ENCODE measurements around the gene GAL3ST3. TPM values are rescaled to one million over a fixed set of nuclear protein-coding genes. Genes with fewer than 3 reads are reported as not detected.

GAL3ST3 gene, protein sequence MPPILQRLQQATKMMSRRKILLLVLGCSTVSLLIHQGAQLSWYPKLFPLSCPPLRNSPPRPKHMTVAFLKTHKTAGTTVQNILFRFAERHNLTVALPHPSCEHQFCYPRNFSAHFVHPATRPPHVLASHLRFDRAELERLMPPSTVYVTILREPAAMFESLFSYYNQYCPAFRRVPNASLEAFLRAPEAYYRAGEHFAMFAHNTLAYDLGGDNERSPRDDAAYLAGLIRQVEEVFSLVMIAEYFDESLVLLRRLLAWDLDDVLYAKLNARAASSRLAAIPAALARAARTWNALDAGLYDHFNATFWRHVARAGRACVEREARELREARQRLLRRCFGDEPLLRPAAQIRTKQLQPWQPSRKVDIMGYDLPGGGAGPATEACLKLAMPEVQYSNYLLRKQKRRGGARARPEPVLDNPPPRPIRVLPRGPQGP
- total RNA-seq (ENCODE audit: low replicate concordance) = 0.38 TPM in 1 of 2 replicates, not detected in the other

DNA sequence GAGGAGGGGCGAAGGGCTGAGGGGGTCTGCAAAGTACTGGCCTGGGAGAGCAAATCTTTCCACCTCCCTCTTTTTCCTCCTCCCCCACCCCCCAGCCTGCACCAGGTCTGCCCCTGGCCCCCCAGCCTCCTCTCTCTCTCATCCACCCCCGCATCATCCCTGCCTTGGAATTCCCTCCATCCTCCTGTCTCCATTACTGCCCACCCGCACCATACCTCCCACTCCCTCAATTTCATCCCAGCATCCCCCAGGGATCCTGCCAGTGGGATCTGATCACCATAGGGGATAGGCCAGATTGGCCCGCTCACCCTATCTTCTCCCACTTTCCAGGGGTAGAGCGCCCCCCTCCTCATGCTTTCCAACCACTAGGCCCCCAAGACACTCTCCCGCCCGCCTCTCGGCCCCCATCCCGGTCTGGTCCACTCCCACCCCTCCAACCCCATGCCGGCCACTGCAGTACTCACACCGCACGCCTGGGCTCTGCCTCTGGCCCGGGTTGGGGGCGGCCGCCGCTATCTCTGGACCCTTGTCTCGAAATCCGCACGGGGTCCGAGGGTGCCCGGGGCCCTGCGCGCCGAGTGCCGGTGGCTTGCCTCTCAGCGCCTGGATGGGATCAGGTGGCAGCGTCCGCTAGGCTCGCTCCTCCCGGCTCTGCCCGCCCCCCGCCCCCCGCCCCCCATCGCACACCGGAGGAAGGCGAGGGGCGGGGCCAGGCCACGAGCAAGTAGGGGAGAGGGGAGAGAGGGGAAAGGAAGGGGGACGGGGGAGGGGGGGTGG, at the start of gene GAL3ST3:
Gene GAL3ST3, minus strand, starts transcription at position 615 of the 777 bp plus-strand sequence. CDS start 3,746 bp downstream, outside the sequence.

GRCh38 chr11:66069715-66070603, 21.0 kb upstream of the GAL3ST3 start, which contains the start of gene PACS1:
Gene PACS1 (plus strand): TSS chr11:66070272. CDS start chr11:66070487, 215 bp downstream.

DNA sequence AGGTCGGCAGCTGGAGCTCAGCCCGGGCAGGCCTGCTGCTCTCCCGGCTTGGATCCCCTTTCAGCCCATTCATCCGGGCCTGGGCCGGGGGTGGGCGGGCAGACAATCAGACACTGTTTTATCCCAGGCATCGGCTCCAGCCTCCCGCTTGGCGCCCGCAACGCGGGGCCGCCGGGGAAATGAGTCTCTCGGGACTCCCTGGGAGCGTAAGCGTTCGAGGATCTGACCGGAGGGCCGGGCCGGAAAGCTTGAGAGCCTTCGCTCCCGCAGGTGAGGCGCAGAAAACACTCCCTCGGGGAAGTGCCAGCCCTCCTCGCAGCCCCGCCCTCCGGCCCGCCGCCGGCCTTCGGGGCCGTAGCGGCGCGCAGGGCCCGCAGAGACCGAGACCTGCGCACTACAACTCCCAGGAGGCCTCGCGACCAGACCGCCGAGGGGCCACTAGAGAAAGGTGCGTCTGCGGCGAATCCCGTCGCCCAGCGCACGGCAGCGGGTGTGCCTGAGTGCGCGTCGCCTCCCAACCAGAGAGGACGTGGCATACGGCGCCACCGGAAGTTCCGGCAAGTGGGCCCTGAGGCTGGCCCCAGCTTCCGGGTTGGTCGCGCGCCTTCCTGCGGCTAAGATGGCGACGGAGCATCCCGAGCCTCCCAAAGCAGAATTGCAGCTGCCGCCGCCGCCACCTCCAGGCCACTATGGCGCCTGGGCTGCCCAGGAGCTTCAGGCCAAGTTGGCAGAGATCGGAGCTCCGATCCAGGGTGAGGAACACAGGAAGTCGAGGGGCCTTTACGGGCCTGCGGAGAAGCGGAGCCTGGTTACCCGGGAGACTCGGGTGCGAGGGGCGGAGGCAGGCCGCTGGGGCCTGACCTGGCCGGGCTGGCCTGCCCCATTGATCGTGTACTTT, 3.1 kb upstream of the GAL3ST3 start, which contains the start of gene SF3B2:
Gene SF3B2, plus strand, starts transcription at position 599 of the 898 bp plus-strand sequence. Its CDS starts 21 bp downstream, at position 620.

DNA sequence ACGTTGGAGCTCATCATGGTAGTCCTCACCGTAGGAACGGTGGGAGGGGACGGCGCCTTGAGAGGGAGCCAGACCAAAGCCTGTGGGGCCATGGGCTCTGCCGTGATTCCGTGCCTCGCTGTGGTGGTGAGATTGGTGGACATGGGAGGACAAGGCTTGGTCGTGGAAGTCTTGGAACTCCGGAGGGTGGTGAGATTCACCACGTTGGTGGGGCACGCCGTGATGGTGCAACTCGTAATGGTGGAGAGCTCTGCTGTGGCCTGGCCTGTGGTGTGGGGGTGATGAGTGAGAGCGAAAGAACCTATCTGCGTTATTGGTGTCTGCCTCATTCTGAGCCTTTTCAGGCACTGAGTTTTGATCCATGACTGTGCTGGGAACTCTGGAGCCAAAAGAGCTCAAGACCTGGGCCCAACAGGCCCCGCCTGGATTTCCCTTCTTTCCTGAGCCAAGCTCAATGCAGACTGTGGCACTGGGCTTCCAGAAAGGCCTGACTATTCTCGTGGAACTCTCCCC, 22.9 kb downstream of the GAL3ST3 start, which contains the start of gene CATSPER1:
Gene CATSPER1, minus strand, starts transcription at position 463 of the 513 bp plus-strand sequence. Its CDS starts 100 bp downstream, at position 363.

DNA sequence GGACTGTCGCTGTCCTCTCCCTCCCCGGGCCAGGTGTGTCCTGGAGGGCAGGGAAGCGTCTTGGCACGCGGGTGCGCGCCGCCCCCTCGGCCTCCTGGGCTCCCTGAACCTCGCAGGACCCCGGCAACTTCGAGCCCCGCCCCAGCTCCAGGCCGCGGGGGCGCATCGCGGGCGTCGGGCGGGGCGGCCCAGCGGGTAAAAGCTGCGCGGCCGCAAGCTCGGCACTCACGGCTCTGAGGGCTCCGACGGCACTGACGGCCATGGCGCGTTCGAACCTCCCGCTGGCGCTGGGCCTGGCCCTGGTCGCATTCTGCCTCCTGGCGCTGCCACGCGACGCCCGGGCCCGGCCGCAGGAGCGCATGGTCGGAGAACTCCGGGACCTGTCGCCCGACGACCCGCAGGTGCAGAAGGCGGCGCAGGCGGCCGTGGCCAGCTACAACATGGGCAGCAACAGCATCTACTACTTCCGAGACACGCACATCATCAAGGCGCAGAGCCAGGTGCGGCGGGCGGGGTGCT, 37.1 kb downstream of the GAL3ST3 start, which contains the start of gene CST6:
Gene CST6, plus strand, starts transcription at position 224 of the 519 bp plus-strand sequence. Its CDS starts 37 bp downstream, at position 261.

DNA sequence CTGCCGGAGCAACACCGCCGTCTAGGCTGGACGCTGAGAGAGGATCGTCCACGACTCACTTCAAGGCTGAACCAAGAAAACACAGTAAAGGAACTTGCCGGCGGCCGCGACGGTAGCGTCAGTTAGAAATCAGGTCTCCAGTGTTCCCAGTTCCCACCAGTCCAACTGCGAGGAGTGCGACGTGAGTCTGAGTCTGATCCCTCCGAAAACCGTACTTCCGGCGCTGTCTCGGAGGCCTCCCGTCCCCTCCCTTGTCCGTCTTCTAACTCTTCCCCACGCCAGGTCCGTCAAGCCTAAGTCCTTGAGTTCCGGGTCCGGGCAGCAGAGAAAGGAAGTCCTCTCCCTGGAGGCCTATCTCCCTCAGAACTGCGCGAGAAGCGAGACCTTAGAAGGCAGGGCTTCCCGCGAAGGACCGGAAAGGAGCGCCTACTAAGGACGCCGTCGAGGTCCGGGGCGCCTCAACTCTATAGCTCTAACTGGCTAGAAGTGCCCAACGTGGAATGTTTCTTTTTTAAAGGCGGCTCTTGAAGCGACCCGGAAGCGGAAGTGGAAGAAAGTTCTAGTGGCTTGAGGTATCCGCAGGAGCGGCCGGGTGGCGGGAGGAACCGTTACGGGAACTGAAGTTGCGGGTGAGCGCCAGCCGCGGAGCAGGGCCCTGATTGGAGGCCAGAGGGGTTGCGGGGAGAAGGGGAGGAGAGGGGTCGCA, 46.9 kb downstream of the GAL3ST3 start, which contains the start of the genes BANF1 and EIF1AD:
Gene BANF1, plus strand, starts transcription at position 562 of the 706 bp plus-strand sequence. CDS start 748 bp downstream, outside the sequence.
Gene EIF1AD, minus strand, starts transcription at position 216 of the 706 bp plus-strand sequence. CDS start 1,768 bp downstream, outside the sequence.

Other genes starting within 250 kb of the GAL3ST3 start
- 1.1 and 4.3 TPM in 2 replicates for gene SNX32, start 215.2 kb downstream of the GAL3ST3 start, total RNA-seq (ENCODE audit: low replicate concordance)
- 1,218 and 1,682 TPM in 2 replicates for gene CFL1, start 191.0 kb downstream of the GAL3ST3 start, total RNA-seq (ENCODE audit: low replicate concordance)
- gene MUS81, start 188.7 kb downstream of the GAL3ST3 start, total RNA-seq (ENCODE audit: low replicate concordance) = 24.6 and 40.7 TPM in 2 replicates
- gene EFEMP2, start 176.4 kb downstream of the GAL3ST3 start, total RNA-seq (ENCODE audit: low replicate concordance) = 81.4 and 103 TPM in 2 replicates
- gene CTSW, start 169.3 kb downstream of the GAL3ST3 start, total RNA-seq (ENCODE audit: low replicate concordance) = not detected in 2 replicates
- gene FIBP, start 160.7 kb downstream of the GAL3ST3 start, total RNA-seq (ENCODE audit: low replicate concordance) = 206 and 226 TPM in 2 replicates
- gene CCDC85B, start 158.5 kb downstream of the GAL3ST3 start, total RNA-seq (ENCODE audit: low replicate concordance) = 28.1 and 51.0 TPM in 2 replicates
- 0.94 and 5.3 TPM in 2 replicates for gene FOSL1, start 148.8 kb downstream of the GAL3ST3 start, total RNA-seq (ENCODE audit: low replicate concordance)
- 14.7 and 15.8 TPM in 2 replicates for gene C11orf68, start 130.1 kb downstream of the GAL3ST3 start, total RNA-seq (ENCODE audit: low replicate concordance)
- 156 and 329 TPM in 2 replicates for gene DRAP1, start 129.7 kb downstream of the GAL3ST3 start, total RNA-seq (ENCODE audit: low replicate concordance)
- not detected in 2 replicates for gene TSGA10IP, start 103.7 kb downstream of the GAL3ST3 start, total RNA-seq (ENCODE audit: low replicate concordance)
- 59.2 and 75.6 TPM in 2 replicates for gene SART1, start 87.4 kb downstream of the GAL3ST3 start, total RNA-seq (ENCODE audit: low replicate concordance)
- gene EIF1AD, start 47.0 kb downstream of the GAL3ST3 start, total RNA-seq (ENCODE audit: low replicate concordance) = 30.3 and 32.8 TPM in 2 replicates
- 9.2 and 26.8 TPM in 2 replicates for gene BANF1, start 46.7 kb downstream of the GAL3ST3 start, total RNA-seq (ENCODE audit: low replicate concordance)
- gene CST6, start 37.2 kb downstream of the GAL3ST3 start, total RNA-seq (ENCODE audit: low replicate concordance) = 2.3 and 2.8 TPM in 2 replicates
- 0.68 TPM in 1 of 2 replicates, not detected in the other for gene CATSPER1, start 22.7 kb downstream of the GAL3ST3 start, total RNA-seq (ENCODE audit: low replicate concordance)
- gene SF3B2, start 3.2 kb upstream of the GAL3ST3 start, total RNA-seq (ENCODE audit: low replicate concordance) = 71.4 and 114 TPM in 2 replicates
- 53.6 and 59.8 TPM in 2 replicates for gene PACS1, start 21.1 kb upstream of the GAL3ST3 start, total RNA-seq (ENCODE audit: low replicate concordance)
- gene KLC2, start 208.5 kb upstream of the GAL3ST3 start, total RNA-seq (ENCODE audit: low replicate concordance) = 16.4 TPM in 2 replicates
- 53.5 and 63.5 TPM in 2 replicates for gene RAB1B, start 219.5 kb upstream of the GAL3ST3 start, total RNA-seq (ENCODE audit: low replicate concordance)
- gene CNIH2, start 229.0 kb upstream of the GAL3ST3 start, total RNA-seq (ENCODE audit: low replicate concordance) = 0.45 TPM in 1 of 2 replicates, not detected in the other
- 199 and 284 TPM in 2 replicates for gene YIF1A, start 240.0 kb upstream of the GAL3ST3 start, total RNA-seq (ENCODE audit: low replicate concordance)
- gene TMEM151A, start 242.7 kb upstream of the GAL3ST3 start, total RNA-seq (ENCODE audit: low replicate concordance) = 0.08 and 0.23 TPM in 2 replicates